ENCODE measurements around the gene PSMC5. TPM values are rescaled to one million over a fixed set of nuclear protein-coding genes. Genes with fewer than 3 reads are reported as not detected.
"Not testable (repeated sequence)": the region's sequence is repeated elsewhere in the genome, so short reads cannot be mapped to it uniquely, and the experiment has no call there.

Gene PSMC5
- total RNA-seq, 1 donor from 2014 or later, result 50.5 TPM

GRCh38 chr17:63841350-63842172, 14.3 kb downstream of the PSMC5 start:
- peak; percentile 15 for DNase-seq (ENCODE audit: low read depth)
- H3K36me3 ChIP-seq (ENCODE audit: control insufficient read depth, insufficient read depth, low read length), result peaks cover 7% of the 10 kb centered on the region
- H3K4me3 ChIP-seq (ENCODE audit: low read depth, low read length), result peak overlapping the region; percentile 90
- FAIRE-seq, result no peak
- no peak for TF ChIP-seq CTCF (IDR thresholded peaks at IDR 0.05; ENCODE audit: insufficient read depth, low read length, severe bottlenecking)
- H3K27me3 ChIP-seq (ENCODE audit: control insufficient read depth, insufficient read depth, low read length), result no peaks in the 10 kb centered on the region

GRCh38 chr17:63842173-63842539, 14.9 kb downstream of the PSMC5 start:
- peak overlapping the region; percentile 90 for H3K4me3 ChIP-seq (ENCODE audit: low read depth, low read length)
- H3K36me3 ChIP-seq (ENCODE audit: control insufficient read depth, insufficient read depth, low read length), result peaks cover 4% of the 10 kb centered on the region
- FAIRE-seq (no peak), DNase-seq (ENCODE audit: low read depth) (no peak)
- H3K27me3 ChIP-seq (ENCODE audit: control insufficient read depth, insufficient read depth, low read length), result no peaks in the 10 kb centered on the region
- TF ChIP-seq CTCF (IDR thresholded peaks at IDR 0.05; ENCODE audit: insufficient read depth, low read length, severe bottlenecking), result no peak

GRCh38 chr17:63842540-63843386, 15.5 kb downstream of the PSMC5 start, which contains the start of gene SMARCD2:
SMARCD2 (minus strand) TSS chr17:63842685; CDS start chr17:63842674, 11 bp downstream.
- no peaks in the 10 kb centered on the region for H3K27me3 ChIP-seq (ENCODE audit: control insufficient read depth, insufficient read depth, low read length)
- FAIRE-seq, result no peak
- no peaks in the 10 kb centered on the region for H3K36me3 ChIP-seq (ENCODE audit: control insufficient read depth, insufficient read depth, low read length)

GRCh38 chr17:63843387-63843888, 16.2 kb downstream of the PSMC5 start:
- H3K4me3 ChIP-seq (ENCODE audit: low read depth, low read length), result peak overlapping the region; percentile 90
- not testable (repeated sequence) for H3K27me3 ChIP-seq (ENCODE audit: control insufficient read depth, insufficient read depth, low read length); FAIRE-seq; DNase-seq (ENCODE audit: low read depth); H3K36me3 ChIP-seq (ENCODE audit: control insufficient read depth, insufficient read depth, low read length)

More at GRCh38 chr17:63842540-63843386, 15.5 kb downstream of the PSMC5 start, which contains the start of gene SMARCD2:
- peak; percentile 92 for DNase-seq (ENCODE audit: low read depth)
- H3K4me3 ChIP-seq (ENCODE audit: low read depth, low read length), result peak within 1 kb of the TSS; percentile 90
- no peak for TF ChIP-seq CTCF (IDR thresholded peaks at IDR 0.05; ENCODE audit: insufficient read depth, low read length, severe bottlenecking)

- Histone ChIP-seq H3K36me3 (ENCODE audit: control insufficient read depth, insufficient read depth, low read length) (no peaks in the 10 kb centered on the region), H3K27me3 (ENCODE audit: control insufficient read depth, insufficient read depth, low read length) (no peaks in the 10 kb centered on the region), H3K4me3 (ENCODE audit: low read depth, low read length) (no peak overlapping the region)
- FAIRE-seq (no peak), DNase-seq (ENCODE audit: low read depth) (no peak)
- TF ChIP-seq CTCF (IDR thresholded peaks at IDR 0.05; ENCODE audit: insufficient read depth, low read length, severe bottlenecking), result no peak
These were observed 16.9 kb downstream of the PSMC5 start for GRCh38 chr17:63843910-63844677.

Data from bronchial epithelial cell (primary cell).